ENCODE data around the gene NALCN. TPM values are rescaled to one million over a fixed set of nuclear protein-coding genes. Genes with fewer than 3 reads are reported as not detected.

NALCN gene
- 3.1 to 5.2 TPM (median 4.8 TPM) in 5 replicates for total RNA-seq (2022; extraction: Qiagen RNA extraction)

GRCh38 chr13:101416181-101417042, at the start of gene NALCN:
Gene NALCN (minus strand): TSS chr13:101416508. CDS start chr13:101399126, 17,382 bp downstream.

GRCh38 chr13:101452519-101453485, 36.5 kb upstream of the NALCN start, which contains the start of gene ITGBL1:
Gene ITGBL1 (plus strand): TSS chr13:101452675. CDS start chr13:101452834, 159 bp downstream.

Other genes starting within 250 kb of the NALCN start
- 1.4 to 1.8 TPM (median 1.8 TPM) in 5 replicates for gene ITGBL1, start 36.2 kb upstream of the NALCN start, total RNA-seq (2022; extraction: Qiagen RNA extraction)